Measurements from ENCODE around the gene ABCB8. TPM values are rescaled to one million over a fixed set of nuclear protein-coding genes. Genes with fewer than 3 reads are reported as not detected.

Gene ABCB8
- total RNA-seq, 4 donors from 2014 or later = 22.9 to 35.2 (median 27.6) TPM

GRCh38 chr7:151000897-151001495 is 27.3 kb upstream of the ABCB8 start:
- WGBS, 2 donors = 88 to 92% methylated on average over 13 of the region's 13 CpGs
- no peak overlapping the region for H3K4me3 ChIP-seq (ENCODE audit: low read depth, poor library complexity, severe bottlenecking)
- no peak for TF ChIP-seq CTCF (IDR thresholded peaks at IDR 0.05)
- no peak for TF ChIP-seq POLR2A (IDR thresholded peaks at IDR 0.05)
- intact Hi-C loops (cut with DNase I; ENCODE audit: low total_unique reads) = no loop called here
- DNase-seq (ENCODE audit: low spot score in 2 of 2) = no peak

GRCh38 chr7:151001546-151001945 is 26.7 kb upstream of the ABCB8 start:
- 90 to 94% methylated on average over 16 of the region's 16 CpGs for WGBS, 2 donors
- no peak for DNase-seq (ENCODE audit: low spot score in 2 of 2)
- H3K4me3 ChIP-seq (ENCODE audit: low read depth, poor library complexity, severe bottlenecking) = no peak overlapping the region
- TF ChIP-seq POLR2A (IDR thresholded peaks at IDR 0.05) (no peak), CTCF (IDR thresholded peaks at IDR 0.05) (no peak)
- intact Hi-C loops (cut with DNase I; ENCODE audit: low total_unique reads) = no loop called here

GRCh38 chr7:151003572-151003971 is 24.7 kb upstream of the ABCB8 start:
- intact Hi-C loops (cut with DNase I; ENCODE audit: low total_unique reads) = no loop called here
- no peak for TF ChIP-seq CTCF (IDR thresholded peaks at IDR 0.05)
- TF ChIP-seq POLR2A (IDR thresholded peaks at IDR 0.05) = no peak
- DNase-seq (ENCODE audit: low spot score in 2 of 2) = no peak
- WGBS, 2 donors = 72 to 74% methylated on average over 12 of the region's 12 CpGs
- no peak overlapping the region for H3K4me3 ChIP-seq (ENCODE audit: low read depth, poor library complexity, severe bottlenecking)

GRCh38 chr7:151005566-151005965 is 22.7 kb upstream of the ABCB8 start:
- TF ChIP-seq CTCF (IDR thresholded peaks at IDR 0.05) (no peak), POLR2A (IDR thresholded peaks at IDR 0.05) (no peak)
- intact Hi-C loops (cut with DNase I; ENCODE audit: low total_unique reads) = no loop called here
- WGBS, 2 donors = 67 to 69% methylated on average over 9 of the region's 9 CpGs
- DNase-seq (ENCODE audit: low spot score in 2 of 2) = no peak
- H3K4me3 ChIP-seq (ENCODE audit: low read depth, poor library complexity, severe bottlenecking) = no peak overlapping the region

GRCh38 chr7:151006590-151007300 is 21.5 kb upstream of the ABCB8 start:
- intact Hi-C loops (cut with DNase I; ENCODE audit: low total_unique reads) = no loop called here
- DNase-seq (ENCODE audit: low spot score in 2 of 2) = no peak
- TF ChIP-seq CTCF (IDR thresholded peaks at IDR 0.05) (no peak), POLR2A (IDR thresholded peaks at IDR 0.05) (no peak)
- 75 to 76% methylated on average over 18 to 23 of the region's 23 CpGs for WGBS, 2 donors
- H3K4me3 ChIP-seq (ENCODE audit: low read depth, poor library complexity, severe bottlenecking) = no peak overlapping the region
